ENCODE measurements around the gene MIGA2. TPM values are rescaled to one million over a fixed set of nuclear protein-coding genes. Genes with fewer than 3 reads are reported as not detected.

MIGA2 gene
- total and polyA plus RNA-seq, 9 of the 15 experiments (the other 6 are each of a cell fraction or from before 2014, with no cell fraction given), result 0.15 to 54.1 (median 18.0) TPM

- TF ChIP-seq NEUROD1 (IDR thresholded peaks at IDR 0.05; ENCODE audit: borderline replicate concordance, low read depth, low read length, partially characterized antibody), result no peak
- TF ChIP-seq GTF2F1 (IDR thresholded peaks at IDR 0.05; ENCODE audit: low read depth, low read length), result no peak
- peak; percentile 80; the same call in 1 of the 2 replicates for TF ChIP-seq MTA3 (IDR thresholded peaks at IDR 0.05; ENCODE audit: borderline replicate concordance)
- peak in 1 of 2 experiments; percentile 88 for TF ChIP-seq AFF1 (IDR thresholded peaks at IDR 0.05; ENCODE audit: low read depth in 1 of 2, partially characterized antibody in 2 of 2)
- peak; percentile 51 to 84; a peak in 2 of 4 replicates for TF ChIP-seq SIN3A (IDR thresholded peaks at IDR 0.05; ENCODE audit: borderline replicate concordance in 2 of 2, control insufficient read depth in 1 of 2, low read depth in 2 of 2, low read length in 2 of 2)
- no peak for TF ChIP-seq MAFK (IDR thresholded peaks at IDR 0.05; ENCODE audit: low read length)
- no peak for TF ChIP-seq RFX1 (IDR thresholded peaks at IDR 0.05)
- TF ChIP-seq ZKSCAN1 (IDR thresholded peaks at IDR 0.05; ENCODE audit: low read depth, low read length), result no peak
- TF ChIP-seq NFIX (CRISPR knock-in tag; IDR thresholded peaks at IDR 0.05; ENCODE audit: low read depth), result no peak
- peak; percentile 99 for TF ChIP-seq CHD1 (IDR thresholded peaks at IDR 0.05; ENCODE audit: low read length)
- no peak for TF ChIP-seq MLX (CRISPR knock-in tag; conservative IDR thresholded peaks at IDR 0.05)
- TF ChIP-seq CEBPZ (IDR thresholded peaks at IDR 0.05; ENCODE audit: borderline replicate concordance, low read depth, low read length), result no peak
- TF ChIP-seq KDM5B (IDR thresholded peaks at IDR 0.05; ENCODE audit: insufficient replicate concordance, low read depth, low read length), result peak; percentile 95
- no peak; the same call in 1 of the 2 replicates for TF ChIP-seq STAT5A (IDR thresholded peaks at IDR 0.05; ENCODE audit: borderline replicate concordance, low read length)
- no peak for TF ChIP-seq KHSRP (IDR thresholded peaks at IDR 0.05)
- TF ChIP-seq BCL6 (CRISPR knock-in tag; IDR thresholded peaks at IDR 0.05), result no peak
- no peak for TF ChIP-seq ZNF444 (CRISPR knock-in tag; IDR thresholded peaks at IDR 0.05)
Observed at GRCh38 chr9:129110740-129111527, 74.5 kb downstream of the MIGA2 start, which contains the start of the genes CRAT and PTPA (continued).
